Gastrocnemius medialis (tissue), 4 donors: ENCODE measurements around the gene SLC38A7.
"Not testable (repeated sequence)": the region's sequence is repeated elsewhere in the genome, so short reads cannot be mapped to it uniquely, and the experiment has no call there.

Source experiments
- CTCF ChIP-seq, 5 experiments: fragments of 450-650 bp in 3 of 5; fragments of 200-600 bp in 2 of 5; sonication (generic) in 2 of 5; IDR thresholded peaks in 4 of 5; conservative IDR thresholded peaks in 1 of 5; 1 replicate in 4 of 5; 2 replicates in 1 of 5; pipeline ENCODE4 v1.5.1; 2016 to 2019; ENCODE audit warnings: antibody characterized with exemption in 5 of 5, mild to moderate bottlenecking in 3 of 5, moderate library complexity in 3 of 5
- POLR2A ChIP-seq, 2 donors: fragments of 450-650 bp; IDR thresholded peaks; one replicate each; pipeline ENCODE4 v1.6.1; 2017; ENCODE audit warnings: antibody characterized with exemption in 2 of 2, mild to moderate bottlenecking in 2 of 2, moderate library complexity in 2 of 2

- not testable (repeated sequence) for TF ChIP-seq CTCF (IDR thresholded peaks at IDR 0.05 in 4 of 5, conservative IDR thresholded peaks at IDR 0.05 in 1 of 5); POLR2A (IDR thresholded peaks at IDR 0.05)
Measured at GRCh38 chr16:58637021-58637420, 47.5 kb downstream of the SLC38A7 start.
